GM18508 (cell line): ENCODE measurements around the gene AKR1C8.
"Not testable (repeated sequence)": the region's sequence is repeated elsewhere in the genome, so short reads cannot be mapped to it uniquely, and the experiment has no call there.

Experiments
- ATAC-seq: cut with Tn5 transposase; IDR thresholded peaks from one replicate; pipeline ENCODE4 v1.9.1; 2021; ENCODE audit warnings: moderate number of reproducible peaks; ENCODE audit not compliant: insufficient read depth, unreplicated experiment

Gene AKR1C8

GRCh38 chr10:5175581-5175980 is 9.4 kb downstream of the AKR1C8 start:
- not testable (repeated sequence) for ATAC-seq

- ATAC-seq = no peak
Observed at GRCh38 chr10:5168897-5169420, 16.0 kb downstream of the AKR1C8 start.

- no peak for ATAC-seq
Observed at GRCh38 chr10:5165738-5166137, 19.2 kb downstream of the AKR1C8 start.

- no peak for ATAC-seq
Observed at GRCh38 chr10:5163487-5163886, 21.5 kb downstream of the AKR1C8 start.

- no peak for ATAC-seq
Observed at GRCh38 chr10:5159126-5159525, 25.8 kb downstream of the AKR1C8 start.

- ATAC-seq = no peak
Observed at GRCh38 chr10:5157501-5157900, 27.4 kb downstream of the AKR1C8 start.

GRCh38 chr10:5155951-5156350 is 29.0 kb downstream of the AKR1C8 start:
- no peak for ATAC-seq

- no peak for ATAC-seq
Observed at GRCh38 chr10:5151076-5151475, 33.9 kb downstream of the AKR1C8 start.

- ATAC-seq = no peak
Observed at GRCh38 chr10:5148678-5149032, 36.3 kb downstream of the AKR1C8 start.

GRCh38 chr10:5147981-5148677 is 36.8 kb downstream of the AKR1C8 start:
- ATAC-seq = no peak

GRCh38 chr10:5147255-5147980 is 37.5 kb downstream of the AKR1C8 start:
- no peak for ATAC-seq

GRCh38 chr10:5146920-5147254 is 38.1 kb downstream of the AKR1C8 start:
- no peak for ATAC-seq

- ATAC-seq = no peak
Observed at GRCh38 chr10:5143137-5143536, 41.8 kb downstream of the AKR1C8 start.

- no peak for ATAC-seq
Observed at GRCh38 chr10:5142199-5142598, 42.8 kb downstream of the AKR1C8 start.

- not testable (repeated sequence) for ATAC-seq
Observed at GRCh38 chr10:5137699-5138098, 47.3 kb downstream of the AKR1C8 start.

- ATAC-seq = no peak
Observed at GRCh38 chr10:5136468-5137087, 48.4 kb downstream of the AKR1C8 start.

GRCh38 chr10:5135581-5135980 is 49.4 kb downstream of the AKR1C8 start:
- no peak for ATAC-seq

GRCh38 chr10:5125315-5126044 is 59.5 kb downstream of the AKR1C8 start:
- ATAC-seq = no peak

GRCh38 chr10:5123886-5124285 is 61.1 kb downstream of the AKR1C8 start:
- ATAC-seq = no peak

- not testable (repeated sequence) for ATAC-seq
Observed at GRCh38 chr10:5119997-5120396, 65.0 kb downstream of the AKR1C8 start.

- ATAC-seq = no peak
Observed at GRCh38 chr10:5117026-5117425, 67.9 kb downstream of the AKR1C8 start.
